A673 (cell line): ENCODE results near the gene WDR38. TPM values are rescaled to one million over a fixed set of nuclear protein-coding genes. Genes with fewer than 3 reads are reported as not detected.

Experiments
- BruUV-seq: library from RNA; stranded (reverse); fragments of 400-500 nt; replicated peaks from 2 replicates; lab custom pipeline; 2021; lab: Mats Ljungman, UMichigan
- CTCF ChIA-PET: fragments of 300-600 bp; sonication (Branson Sonifier 250); formaldehyde crosslinking; loops from one replicate; lab custom pipeline; 2022; ENCODE audit warnings: antibody characterized with exemption; lab: Charles Lee
- POLR2A ChIA-PET: fragments of 300-600 bp; sonication (Branson Sonifier 250); formaldehyde crosslinking; loops from one replicate; lab custom pipeline; 2022; ENCODE audit warnings: antibody characterized with exemption; ENCODE audit not compliant: low non-redundant PET; lab: Charles Lee
- DNase-seq: peaks from one replicate; pipeline ENCODE4 v3.0.0-alpha.2; 2015; ENCODE audit warnings: low spot score
- H3K27ac ChIP-seq: fragments of 200-600 bp; sonication (generic); 2 replicates; pipeline ENCODE4 v1.5.1; 2016; ENCODE audit warnings: mixed run types, low read depth, mild to moderate bottlenecking, mixed read lengths, antibody characterized with exemption, low read length; ENCODE audit not compliant: poor library complexity, severe bottlenecking
- H3K27me3 ChIP-seq: fragments of 200-600 bp; sonication (generic); replicated peaks from 2 replicates; pipeline ENCODE4 v1.6.1; 2017; ENCODE audit warnings: mixed run types, low read depth, mild to moderate bottlenecking, mixed read lengths, antibody characterized with exemption, low read length; ENCODE audit not compliant: insufficient read depth, poor library complexity
- H3K36me3 ChIP-seq: fragments of 200-600 bp; sonication (generic); 2 replicates; pipeline ENCODE4 v1.6.1; 2016; ENCODE audit warnings: mixed run types, mild to moderate bottlenecking, mixed read lengths, antibody characterized with exemption, low read length; ENCODE audit not compliant: insufficient read depth, poor library complexity, severe bottlenecking
- H3K4me1 ChIP-seq: fragments of 200-600 bp; sonication (generic); 2 replicates; pipeline ENCODE4 v1.6.1; 2017; ENCODE audit warnings: mixed run types, mild to moderate bottlenecking, mixed read lengths, antibody characterized with exemption, low read length; ENCODE audit not compliant: insufficient read depth, poor library complexity, severe bottlenecking
- H3K4me3 ChIP-seq: fragments of 200-600 bp; sonication (generic); 2 replicates; pipeline ENCODE4 v1.5.1; 2016; ENCODE audit warnings: low read depth, mixed run types, mild to moderate bottlenecking, mixed read lengths, low read length; ENCODE audit not compliant: poor library complexity, severe bottlenecking
- H3K9me3 ChIP-seq: fragments of 200-600 bp; sonication (generic); 2 replicates; pipeline ENCODE4 v1.6.1; 2016; ENCODE audit warnings: mixed run types, low read depth, mild to moderate bottlenecking, mixed read lengths, antibody characterized with exemption, low read length; ENCODE audit not compliant: poor library complexity, severe bottlenecking
- CTCF ChIP-seq: fragments of 300-800, 200-600 bp; sonication (generic); conservative IDR thresholded peaks from 2 replicates; pipeline ENCODE4 v1.5.1; 2017; ENCODE audit warnings: low read depth, mild to moderate bottlenecking, antibody characterized with exemption, low read length, moderate library complexity, mixed read lengths
- EZH2 ChIP-seq: fragments of 200-600 bp; sonication (generic); IDR thresholded peaks from 2 replicates; pipeline ENCODE4 v1.6.1; 2017; ENCODE audit warnings: borderline replicate concordance, low read depth, mild to moderate bottlenecking, mixed read lengths, antibody characterized with exemption, low read length; ENCODE audit not compliant: poor library complexity, severe bottlenecking
- intact Hi-C: fragments of 100-400 bp; cut with micrococcal nuclease; formaldehyde crosslinking; loops from one replicate; pipeline ENCODE4 v1.10.0; 2022; ENCODE audit not compliant: unreplicated experiment
- total RNA-seq: library from RNA; stranded (reverse); gene quantifications from 2 replicates; pipeline ENCODE4 v1.2.3, GENCODE V29; 2021

WDR38 gene
- total RNA-seq, 1 experiment from 2014 or later = not detected

- intact Hi-C loops = no loop called here
- no peaks in the 10 kb centered on the region for H3K27me3 ChIP-seq
- no peaks in the 10 kb centered on the region for H3K9me3 ChIP-seq
- no peak overlapping the region for H3K27ac ChIP-seq
- H3K4me1 ChIP-seq = peaks cover 5% of the 10 kb centered on the region
- POLR2A ChIA-PET = no interaction called here
- BruUV-seq = no TSS peak
- TF ChIP-seq CTCF (no peak), EZH2 (no peak)
- no peak overlapping the region for H3K4me3 ChIP-seq
- CTCF ChIA-PET = no interaction called here
- no peaks in the 10 kb centered on the region for H3K36me3 ChIP-seq
- DNase-seq = no peak
Measured at GRCh38 chr9:124808246-124808956, 44.9 kb upstream of the WDR38 start.

- POLR2A ChIA-PET = no interaction called here
- no peak for DNase-seq
- Histone ChIP-seq H3K4me1 (peaks cover 5% of the 10 kb centered on the region), H3K27ac (no peak overlapping the region), H3K36me3 (no peaks in the 10 kb centered on the region), H3K27me3 (no peaks in the 10 kb centered on the region), H3K4me3 (no peak overlapping the region), H3K9me3 (no peaks in the 10 kb centered on the region)
- no TSS peak for BruUV-seq
- TF ChIP-seq EZH2 = no peak
- TF ChIP-seq CTCF = no peak
- intact Hi-C loops = no loop called here
- CTCF ChIA-PET = no interaction called here
Measured at GRCh38 chr9:124809211-124809610, 44.0 kb upstream of the WDR38 start.

- Histone ChIP-seq H3K27me3 (no peaks in the 10 kb centered on the region), H3K4me1 (peaks cover 5% of the 10 kb centered on the region), H3K27ac (no peak overlapping the region), H3K36me3 (no peaks in the 10 kb centered on the region), H3K9me3 (no peaks in the 10 kb centered on the region), H3K4me3 (no peak overlapping the region)
- BruUV-seq = no TSS peak
- ChIA-PET CTCF (no interaction called here), POLR2A (no interaction called here)
- no peak for DNase-seq
- TF ChIP-seq EZH2 (no peak), CTCF (no peak)
- intact Hi-C loops = no loop called here
Measured at GRCh38 chr9:124809741-124810500, 43.3 kb upstream of the WDR38 start.
